SK-N-SH treated with all-trans-retinoic acid at 6 μM for 48 hours (cell line): ENCODE results near the gene HRCT1.

Experiments used
- ATAC-seq: fragments of 200-7000 bp; cut with Tn5 transposase; 3 replicates; pipeline ENCODE4 v1.9.1; 2020; ENCODE audit warnings: mild to moderate bottlenecking, moderate library complexity
- ARNTL ChIP-seq: fragments of 450-650 bp; formaldehyde crosslinking; IDR thresholded peaks from 2 replicates; pipeline ENCODE4 v1.5.0; 2020; ENCODE audit warnings: low read depth, mild to moderate bottlenecking, moderate library complexity, borderline replicate concordance
- BACH2 ChIP-seq: fragments of 250-450 bp; sonication (Bioruptor Pico); IDR thresholded peaks from 2 replicates; pipeline ENCODE4 v1.9.0; 2021; ENCODE audit warnings: mild to moderate bottlenecking, borderline replicate concordance
- CREB5 ChIP-seq: fragments of 250-450 bp; sonication (Bioruptor Pico); IDR thresholded peaks from 2 replicates; pipeline ENCODE4 v1.5.1; 2020; ENCODE audit warnings: low read depth, mild to moderate bottlenecking, moderate library complexity
- CSDC2 ChIP-seq: fragments of 250-450 bp; sonication (Bioruptor Pico); IDR thresholded peaks from 2 replicates; pipeline ENCODE4 v1.5.0; 2020; ENCODE audit warnings: mild to moderate bottlenecking, moderate library complexity
- CSRNP3 ChIP-seq: fragments of 250-450 bp; sonication (Bioruptor Pico); IDR thresholded peaks from 2 replicates; pipeline ENCODE4 v1.5.1; 2021; ENCODE audit warnings: mild to moderate bottlenecking, moderate library complexity
- ESRRG ChIP-seq: fragments of 250-450 bp; sonication (Bioruptor Pico); IDR thresholded peaks from 2 replicates; pipeline ENCODE4 v1.6.1; 2021; ENCODE audit warnings: mild to moderate bottlenecking
- GLIS3 ChIP-seq: fragments of 250-450 bp; sonication (Bioruptor Pico); IDR thresholded peaks from 2 replicates; pipeline ENCODE4 v1.5.0; 2020; ENCODE audit warnings: mild to moderate bottlenecking, moderate library complexity
- ISL1 ChIP-seq: fragments of 250-450 bp; sonication (Bioruptor Pico); IDR thresholded peaks from 2 replicates; pipeline ENCODE4 v2.1.2; 2022; ENCODE audit warnings: mild to moderate bottlenecking, moderate library complexity
- OSR1 ChIP-seq: fragments of 250-450 bp; sonication (Bioruptor Pico); IDR thresholded peaks from 2 replicates; pipeline ENCODE4 v1.8.0; 2022; ENCODE audit warnings: moderate library complexity, mild to moderate bottlenecking, inconsistent platforms
- PATZ1 ChIP-seq: fragments of 250-450 bp; sonication (Bioruptor Pico); IDR thresholded peaks from 2 replicates; pipeline ENCODE4 v1.8.0; 2020; ENCODE audit warnings: mild to moderate bottlenecking, moderate library complexity, borderline replicate concordance
- POU6F1 ChIP-seq: fragments of 250-450 bp; sonication (Bioruptor Pico); IDR thresholded peaks from 2 replicates; pipeline ENCODE4 v1.8.0; 2021; ENCODE audit warnings: low read depth, mild to moderate bottlenecking, moderate library complexity, borderline replicate concordance
- PPARA ChIP-seq: fragments of 250-450 bp; sonication (Bioruptor Pico); IDR thresholded peaks from 2 replicates; pipeline ENCODE4 v1.5.0; 2020; ENCODE audit warnings: mild to moderate bottlenecking, borderline replicate concordance
- RARB ChIP-seq: fragments of 250-450 bp; sonication (Bioruptor Pico); IDR thresholded peaks from 2 replicates; pipeline ENCODE4 v1.8.0; 2021; ENCODE audit warnings: mild to moderate bottlenecking, moderate library complexity
- SNAI2 ChIP-seq: fragments of 250-450 bp; sonication (Bioruptor Pico); IDR thresholded peaks from 2 replicates; pipeline ENCODE4 v1.5.0; 2020; ENCODE audit warnings: mild to moderate bottlenecking, moderate library complexity
- TCF4 ChIP-seq: fragments of 250-450 bp; sonication (Bioruptor Pico); IDR thresholded peaks from 2 replicates; pipeline ENCODE4 v1.8.0; 2021; ENCODE audit warnings: mild to moderate bottlenecking, moderate library complexity, borderline replicate concordance
- TOX ChIP-seq: fragments of 250-450 bp; sonication (Bioruptor Pico); IDR thresholded peaks from 2 replicates; pipeline ENCODE4 v1.8.0; 2021; ENCODE audit warnings: mild to moderate bottlenecking, moderate library complexity, borderline replicate concordance
- TSHZ2 ChIP-seq: fragments of 250-450 bp; sonication (Bioruptor Pico); IDR thresholded peaks from 2 replicates; pipeline ENCODE4 v1.5.0; 2020; ENCODE audit warnings: mild to moderate bottlenecking, moderate library complexity
- ZC3H10 ChIP-seq: fragments of 250-450 bp; sonication (Bioruptor Pico); IDR thresholded peaks from 2 replicates; pipeline ENCODE4 v1.5.1; 2021; ENCODE audit warnings: mild to moderate bottlenecking, moderate library complexity
- ZFP3 ChIP-seq: fragments of 250-450 bp; sonication (Bioruptor Pico); IDR thresholded peaks from 2 replicates; pipeline ENCODE4 v1.5.0; 2020; ENCODE audit warnings: mild to moderate bottlenecking, moderate library complexity
- ZFP30 ChIP-seq: fragments of 450-650 bp; formaldehyde crosslinking; IDR thresholded peaks from 2 replicates; pipeline ENCODE4 v1.5.0; 2022; ENCODE audit warnings: mild to moderate bottlenecking, moderate library complexity
- ZNF565 ChIP-seq: fragments of 450-650 bp; formaldehyde crosslinking; conservative IDR thresholded peaks from 2 replicates; pipeline ENCODE4 v1.5.0; 2020; ENCODE audit warnings: low read depth, mild to moderate bottlenecking, moderate library complexity
- ZNF70 ChIP-seq: fragments of 450-650 bp; formaldehyde crosslinking; IDR thresholded peaks from 2 replicates; pipeline ENCODE4 v1.5.0; 2020; ENCODE audit warnings: mild to moderate bottlenecking, moderate library complexity

HRCT1 gene

GRCh38 chr9:35867538-35867937, 38.5 kb upstream of the HRCT1 start:
- TF ChIP-seq CSDC2 (CRISPR knock-in tag) (no peak), ESRRG (CRISPR knock-in tag) (no peak), PPARA (CRISPR knock-in tag) (no peak), ISL1 (CRISPR knock-in tag) (no peak), OSR1 (CRISPR knock-in tag) (no peak), TOX (CRISPR knock-in tag) (no peak), RARB (CRISPR knock-in tag) (no peak), TSHZ2 (no peak)
- no peak for ATAC-seq

GRCh38 chr9:35868933-35869332, 37.1 kb upstream of the HRCT1 start:
- ATAC-seq = no peak
- TF ChIP-seq ZFP3 (CRISPR knock-in tag) (no peak), RARB (CRISPR knock-in tag) (no peak), ARNTL (no peak), ZC3H10 (CRISPR knock-in tag) (no peak), PPARA (CRISPR knock-in tag) (no peak)
- TF ChIP-seq, all 23 proteins: peak for 0

GRCh38 chr9:35869621-35870216, 36.3 kb upstream of the HRCT1 start:
- TF ChIP-seq BACH2 (CRISPR knock-in tag) = no peak
- no peak for TF ChIP-seq CREB5 (CRISPR knock-in tag)
- no peak for TF ChIP-seq ISL1 (CRISPR knock-in tag)
- no peak for TF ChIP-seq CSRNP3 (CRISPR knock-in tag)
- no peak for TF ChIP-seq ZNF70 (CRISPR knock-in tag)
- TF ChIP-seq ESRRG (CRISPR knock-in tag) = no peak
- TF ChIP-seq POU6F1 (CRISPR knock-in tag) = no peak
- no peak for TF ChIP-seq OSR1 (CRISPR knock-in tag)
- no peak for TF ChIP-seq PATZ1 (CRISPR knock-in tag)
- TF ChIP-seq RARB (CRISPR knock-in tag) = no peak
- no peak for TF ChIP-seq PPARA (CRISPR knock-in tag)
- TF ChIP-seq CSDC2 (CRISPR knock-in tag) = no peak
- no peak for TF ChIP-seq ARNTL
- no peak for TF ChIP-seq TCF4 (CRISPR knock-in tag)
- TF ChIP-seq ZC3H10 (CRISPR knock-in tag) = no peak
- TF ChIP-seq SNAI2 (CRISPR knock-in tag) = no peak
- no peak for TF ChIP-seq ZNF565 (CRISPR knock-in tag)
- no peak for TF ChIP-seq ZFP30
- TF ChIP-seq TOX (CRISPR knock-in tag) = no peak
- no peak for TF ChIP-seq GLIS3 (CRISPR knock-in tag)
- no peak for ATAC-seq
